Measurements from ENCODE around the gene ANKS1B. TPM values are rescaled to one million over a fixed set of nuclear protein-coding genes. Genes with fewer than 3 reads are reported as not detected.

The ANKS1B gene
- total RNA-seq, 2 donors from 2014 or later = 1.8 to 2.0 TPM

Other genes with a start within 250 kb of the ANKS1B start
- 10 to 100 TPM; 45.6 to 51.1 TPM for gene BLTP3B, start 157.9 kb upstream of the ANKS1B start, total RNA-seq
- gene ACTR6, start 215.9 kb upstream of the ANKS1B start, total RNA-seq = 10 to 100 TPM; 31.0 to 40.6 TPM